Stimulated activated CD8-positive, alpha-beta memory T cell treated with anti-CD3 and anti-CD28 coated beads, Interleukin-7, amount 100 ng/mL, for 4 hours (primary cell): ENCODE results near the gene ZNF280A.
"Not testable (repeated sequence)": the region's sequence is repeated elsewhere in the genome, so short reads cannot be mapped to it uniquely, and the experiment has no call there.

Experiments used
- DNase-seq, 2 donors: peaks; one replicate each; pipeline ENCODE4 v3.0.0-alpha.2; 2020; ENCODE audit warnings: low read depth in 2 of 2

ZNF280A gene

DNA sequence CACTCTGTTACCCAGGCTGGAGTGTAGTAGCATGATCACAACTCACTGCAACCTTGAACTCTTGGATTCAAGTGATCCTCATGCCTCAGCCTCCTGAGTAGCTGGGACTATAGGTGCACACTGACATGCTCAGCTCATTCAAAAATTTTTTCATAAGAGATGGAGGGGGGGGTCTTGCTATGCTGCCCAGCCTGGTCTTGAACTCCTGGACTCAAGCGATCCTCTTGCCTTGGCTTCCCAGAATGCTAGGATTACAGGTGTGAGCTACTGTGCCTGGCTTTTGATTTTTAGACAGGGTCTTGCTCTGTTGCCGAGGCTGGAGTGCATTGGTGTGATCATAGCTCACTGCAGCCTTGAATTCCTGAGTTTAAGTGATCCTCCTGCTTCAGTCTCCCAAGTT lies 25.0 kb upstream of the ZNF280A start:
- DNase-seq = no peak

DNA sequence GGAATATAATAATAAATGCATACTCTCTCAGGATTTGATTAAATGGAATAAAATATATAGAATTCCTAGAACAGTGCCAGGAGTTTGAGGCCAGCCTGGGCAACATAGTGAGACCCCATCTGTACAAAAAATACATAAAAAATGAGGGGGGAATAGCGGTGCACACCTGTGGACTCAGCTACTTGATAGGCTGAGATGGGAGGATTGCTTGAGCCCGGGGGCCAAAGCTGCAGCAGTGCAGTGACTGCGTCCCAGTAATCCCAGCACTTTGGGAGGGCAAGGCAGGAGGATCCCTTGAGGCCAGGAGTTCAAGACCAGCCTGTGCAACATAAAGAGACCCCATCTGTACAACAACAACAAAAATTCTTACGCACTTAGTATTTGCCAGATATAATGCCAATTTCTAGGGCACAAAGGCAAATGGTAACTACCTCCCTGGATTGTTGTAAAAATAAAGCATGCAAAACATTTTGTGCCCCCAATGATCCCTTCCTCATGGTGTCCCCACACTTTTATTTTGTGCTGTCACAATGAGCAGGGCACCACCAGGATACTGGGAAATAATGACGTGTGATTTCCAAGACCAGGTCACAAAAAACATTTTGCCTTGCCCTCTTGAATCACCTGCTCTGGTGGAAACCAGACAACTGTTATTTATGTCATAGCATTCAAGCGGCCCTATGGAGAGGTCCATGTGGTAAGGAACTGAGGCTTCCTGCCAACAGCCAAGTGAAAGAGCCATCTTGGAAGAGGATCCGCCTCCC lies 18.3 kb upstream of the ZNF280A start:
- DNase-seq = no peak

DNA sequence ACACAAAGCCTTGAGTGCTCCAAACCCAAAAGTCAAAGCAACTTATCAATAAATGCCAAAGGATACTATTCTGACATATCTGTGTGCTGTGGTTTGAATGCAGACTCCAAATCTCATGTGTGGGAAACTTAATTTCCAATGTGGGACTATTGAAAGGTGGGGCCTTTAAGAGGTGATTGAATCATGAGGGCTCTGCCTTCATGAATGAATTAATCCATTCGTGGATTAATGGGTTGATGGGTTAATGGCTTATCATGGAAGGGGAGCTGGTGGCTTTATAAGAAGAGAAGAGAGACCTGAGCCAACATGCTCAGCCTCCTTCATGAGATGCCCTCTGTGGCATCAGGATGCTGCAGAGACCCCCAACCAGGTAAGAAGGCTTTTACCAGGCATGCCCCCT lies 16.8 kb upstream of the ZNF280A start:
- DNase-seq = no peak

DNA sequence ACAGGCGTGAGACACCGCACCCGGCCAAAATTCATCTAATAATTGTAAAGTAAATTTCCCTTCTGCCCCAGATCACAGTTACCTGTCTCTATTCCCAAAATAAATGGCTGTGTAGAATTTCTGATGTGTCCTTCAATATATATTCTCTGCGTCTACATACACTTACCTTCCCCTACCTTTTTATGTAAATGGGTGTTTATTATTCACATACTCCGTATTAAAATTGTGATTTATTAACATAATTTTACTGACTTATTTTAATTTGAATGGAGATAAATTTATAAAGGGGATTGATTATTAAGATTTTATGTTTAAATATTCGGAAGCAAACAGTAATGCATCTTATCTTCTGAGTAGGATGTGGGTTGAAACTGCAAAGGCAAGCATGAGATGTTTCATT lies 16.4 kb upstream of the ZNF280A start:
- no peak for DNase-seq

DNA sequence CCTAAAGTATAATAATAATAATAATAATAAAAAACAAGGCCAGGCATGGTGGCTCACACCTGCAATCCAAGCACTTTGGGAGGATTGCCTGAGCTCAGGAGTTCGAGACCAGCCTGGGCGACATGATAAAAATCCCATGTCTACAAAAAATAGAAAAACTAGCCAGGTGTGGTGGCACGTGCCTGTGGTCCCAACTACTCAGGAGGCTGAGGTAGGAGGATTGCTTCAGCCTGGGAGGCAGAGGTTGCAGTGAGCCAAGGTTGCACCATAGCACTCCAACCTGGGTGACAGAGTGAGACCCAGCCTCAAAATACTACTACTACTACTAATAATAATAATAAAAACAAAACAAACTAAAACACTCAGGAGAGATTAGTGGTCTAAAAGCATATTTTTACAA lies 15.6 kb upstream of the ZNF280A start:
- DNase-seq = no peak

DNA sequence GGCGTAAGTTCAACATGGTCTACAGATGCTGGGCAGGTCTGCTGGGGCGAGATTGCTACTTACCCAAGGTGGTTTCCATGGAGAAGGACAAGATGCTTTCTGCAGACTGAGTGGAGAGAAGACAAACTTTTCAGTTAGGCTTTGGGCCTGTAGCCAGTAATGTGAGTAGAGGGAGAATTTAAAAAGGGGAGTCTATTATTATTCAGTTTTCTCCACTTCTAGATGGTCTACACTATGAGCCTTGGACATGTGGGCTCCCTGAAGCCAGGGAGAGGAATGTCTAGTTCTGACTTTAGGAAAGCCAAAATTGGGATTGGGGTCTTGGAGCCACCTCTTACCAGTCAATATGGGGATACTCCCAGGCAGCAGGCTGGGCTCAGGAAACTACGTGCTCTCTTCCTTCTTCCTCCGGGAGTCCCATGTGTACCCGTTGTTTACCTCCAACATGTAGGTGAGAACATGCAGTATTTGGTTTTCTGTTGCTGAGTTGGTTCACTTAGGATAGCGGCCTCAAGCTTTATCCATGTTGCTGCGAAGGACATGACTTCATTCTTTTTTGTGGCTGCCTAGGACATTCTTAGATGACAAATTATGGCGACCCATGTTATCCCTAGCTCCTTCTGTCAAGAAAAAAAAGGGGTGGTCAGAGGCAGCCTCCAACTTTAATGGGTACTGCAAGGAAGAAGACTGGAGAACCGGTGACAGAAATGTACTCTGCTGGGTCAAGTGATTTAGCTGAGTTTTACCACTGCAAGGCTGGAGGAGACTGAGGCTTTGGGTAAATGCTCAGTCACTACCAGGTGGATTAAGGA lies 14.7 kb upstream of the ZNF280A start:
- no peak for DNase-seq

DNA sequence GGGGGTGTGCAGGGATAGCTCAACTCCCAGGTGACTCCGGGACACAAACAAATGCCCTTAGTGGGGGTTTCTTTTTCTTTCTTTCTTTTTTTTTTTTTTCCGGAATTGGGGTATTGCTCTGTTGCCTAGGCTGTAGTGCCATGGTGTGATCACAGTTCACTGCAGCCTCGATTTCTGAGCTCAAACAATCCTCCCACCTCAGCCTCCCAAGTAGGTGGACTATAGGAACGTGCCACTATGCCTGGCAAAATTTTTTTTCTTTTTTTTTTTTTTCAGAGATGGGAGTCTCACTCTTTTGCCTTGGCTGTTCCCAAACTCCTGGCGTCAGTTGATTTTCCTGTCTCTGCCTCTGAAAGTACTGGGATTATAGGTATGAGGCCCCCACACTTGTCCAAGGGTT lies 13.8 kb upstream of the ZNF280A start:
- DNase-seq = no peak

DNA sequence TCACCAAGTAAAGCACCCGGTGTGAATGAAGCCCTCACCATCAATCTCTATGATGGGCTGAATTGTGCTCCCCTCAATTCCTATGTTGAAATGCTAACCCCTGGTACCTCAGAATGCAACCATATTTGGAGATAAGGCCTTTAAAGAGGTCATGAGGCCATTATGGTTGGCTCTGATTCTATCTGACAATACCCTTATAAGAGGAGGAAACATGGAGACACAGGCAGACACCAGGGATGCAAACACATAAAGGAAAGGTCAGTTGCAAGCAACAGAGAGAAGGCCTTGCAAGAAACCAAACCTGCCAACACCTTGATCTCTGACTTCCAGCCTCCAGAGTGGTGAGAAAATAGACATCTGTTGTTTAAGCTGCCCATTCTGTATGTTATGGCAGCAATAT lies 13.3 kb upstream of the ZNF280A start:
- no peak for DNase-seq

DNA sequence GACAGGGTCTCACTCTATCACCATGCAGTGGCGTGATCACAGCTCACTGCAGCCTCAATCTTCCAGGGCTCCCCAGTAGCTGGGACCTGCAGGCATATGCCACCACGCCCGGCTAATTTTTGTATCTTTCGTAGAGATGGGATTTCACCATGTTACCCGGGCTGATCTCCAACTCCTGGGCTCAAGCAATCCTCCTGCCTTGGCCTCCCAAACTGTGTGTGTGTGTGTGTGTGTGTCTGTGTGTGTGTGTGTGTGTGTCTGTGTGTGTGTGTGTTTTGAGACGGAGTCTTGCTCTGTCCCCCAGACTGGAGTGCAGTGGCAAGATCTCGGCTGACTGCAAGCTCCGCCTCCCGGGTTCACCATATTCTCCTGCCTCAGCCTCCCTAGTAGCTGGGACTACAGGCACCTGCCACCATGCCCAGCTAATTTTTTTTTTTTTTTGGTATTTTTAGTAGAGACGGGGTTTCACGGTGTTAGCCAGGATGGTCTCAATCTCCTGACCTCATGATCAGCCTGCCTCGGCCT lies 12.5 kb upstream of the ZNF280A start:
- not testable (repeated sequence) for DNase-seq

DNA sequence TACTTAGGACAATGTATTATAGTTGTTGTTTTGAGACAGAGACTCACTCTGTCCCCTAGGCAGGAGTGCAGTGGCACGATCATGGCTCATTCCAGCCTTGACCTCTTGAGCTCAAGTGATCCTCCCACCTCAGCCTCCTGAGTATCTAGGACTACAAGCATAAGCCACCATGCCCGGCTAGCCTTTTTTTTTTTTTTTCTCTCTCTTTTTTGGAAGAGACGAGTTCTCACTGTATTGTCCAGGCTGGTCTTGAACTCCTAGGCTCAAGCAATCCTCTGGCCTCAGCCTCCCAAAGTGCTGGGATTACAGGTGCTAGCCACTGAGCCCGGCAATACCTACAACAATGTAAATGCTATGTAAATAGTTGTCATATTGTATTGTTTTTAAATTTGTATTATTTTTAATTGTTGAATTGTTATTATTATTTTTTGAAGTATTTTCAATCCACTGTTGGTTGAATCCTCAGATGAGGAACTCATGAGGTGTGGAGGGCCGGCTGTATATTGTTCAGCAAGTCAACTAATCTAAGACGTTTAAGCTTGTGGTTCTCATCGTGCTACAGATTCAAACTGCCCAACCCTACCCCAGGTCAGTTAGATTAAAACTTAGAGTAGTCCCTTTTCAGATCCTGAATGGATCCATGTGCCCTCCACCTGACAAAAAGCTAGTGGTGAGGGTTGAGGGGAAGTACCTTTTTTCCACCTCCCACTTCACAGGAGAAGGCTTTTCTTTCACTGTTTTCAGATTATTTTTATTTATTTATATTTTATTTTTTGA lies 11.9 kb upstream of the ZNF280A start:
- no peak for DNase-seq

DNA sequence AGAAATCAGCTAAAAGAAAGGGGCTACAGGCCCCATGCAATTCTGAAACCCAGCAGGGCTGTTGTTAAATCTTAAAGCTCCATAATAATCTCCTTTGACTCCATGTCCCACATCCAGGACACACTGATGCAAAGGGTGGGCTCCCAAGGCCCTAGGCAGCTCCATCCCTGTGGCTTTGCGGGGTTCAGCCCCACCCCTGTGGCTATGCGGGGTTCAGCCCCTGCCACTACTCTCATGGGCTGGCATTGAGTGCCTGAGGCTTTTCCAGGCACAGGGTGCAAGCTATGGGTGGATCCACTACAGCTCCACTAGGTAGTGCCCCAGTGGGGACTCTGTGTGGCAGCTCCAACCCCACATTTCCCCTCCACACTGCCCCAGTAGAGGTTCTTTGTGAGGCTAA lies 8.7 kb upstream of the ZNF280A start:
- no peak for DNase-seq

DNA sequence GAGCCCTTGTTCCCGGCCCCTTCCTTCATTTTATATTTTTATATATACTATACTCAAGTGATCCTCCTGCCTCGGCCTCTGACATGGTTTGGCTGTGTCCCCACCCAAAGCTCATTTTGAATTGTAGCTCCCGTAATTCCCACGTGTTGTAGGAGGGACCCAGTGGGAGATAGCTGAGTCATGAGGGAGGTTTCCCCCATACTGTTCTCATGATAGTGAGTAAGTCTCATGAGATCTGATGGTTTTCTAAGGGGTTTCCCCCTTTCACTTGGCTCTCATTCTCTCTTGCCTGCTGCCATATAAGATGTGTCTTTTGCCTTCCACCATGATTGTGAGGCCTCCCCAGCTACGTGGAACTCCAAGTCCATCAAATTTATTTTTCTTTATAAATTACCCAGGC lies 7.2 kb upstream of the ZNF280A start:
- DNase-seq = no peak

DNA sequence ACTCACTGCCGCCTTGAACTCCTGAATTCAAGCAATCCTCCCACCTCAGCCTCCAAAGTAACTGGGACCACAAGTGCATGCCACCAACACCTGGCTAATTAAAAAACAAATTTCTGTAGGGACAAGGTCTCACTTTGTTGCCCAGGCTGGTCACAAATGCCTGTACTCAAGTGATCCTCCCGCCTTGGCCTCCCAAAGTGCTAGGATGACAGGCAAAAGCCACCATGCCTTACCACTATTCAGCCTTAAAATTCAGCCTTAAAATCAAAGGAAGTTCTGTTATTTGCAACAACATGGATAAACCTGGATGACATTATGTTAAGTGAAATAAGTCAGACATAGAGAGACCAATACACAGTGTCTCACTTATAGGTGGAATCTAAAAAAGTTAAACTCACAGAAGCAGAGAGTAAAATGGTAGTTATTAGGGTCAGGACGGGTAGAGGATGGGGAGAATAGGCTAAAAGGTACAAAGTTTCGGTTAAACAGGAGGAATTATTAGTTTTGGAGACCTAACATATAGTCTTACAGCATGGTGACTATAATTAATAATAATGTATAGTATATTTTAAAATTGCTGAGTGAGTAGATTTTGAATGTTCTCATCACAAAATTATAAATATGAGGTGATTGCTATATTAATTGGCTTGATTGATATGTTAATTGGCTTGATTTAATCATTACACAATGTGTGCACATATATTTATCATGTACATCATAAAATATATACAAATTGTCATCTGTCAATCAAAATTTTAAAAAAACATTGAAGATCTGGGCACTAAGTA lies 6.2 kb upstream of the ZNF280A start:
- no peak for DNase-seq

DNA sequence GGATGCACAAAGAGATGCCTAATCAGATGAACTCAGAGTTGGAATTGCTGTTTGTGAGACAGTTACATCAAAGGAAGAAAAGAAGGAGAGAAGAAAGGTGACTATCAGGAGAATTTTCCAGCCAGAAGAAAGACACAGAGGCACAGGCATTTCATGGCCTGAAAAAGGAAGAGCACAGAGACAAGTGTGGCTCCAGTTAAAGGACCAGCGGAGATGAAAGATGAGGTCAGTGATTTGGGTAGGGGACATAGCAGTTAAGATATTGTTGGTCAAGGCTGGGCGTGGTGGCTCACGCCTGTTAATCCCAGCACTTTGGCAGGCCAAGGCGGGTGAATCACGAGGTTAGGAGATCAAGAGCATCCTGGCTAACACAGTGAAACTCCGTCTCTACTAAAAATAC lies 3.4 kb upstream of the ZNF280A start:
- DNase-seq = no peak

DNA sequence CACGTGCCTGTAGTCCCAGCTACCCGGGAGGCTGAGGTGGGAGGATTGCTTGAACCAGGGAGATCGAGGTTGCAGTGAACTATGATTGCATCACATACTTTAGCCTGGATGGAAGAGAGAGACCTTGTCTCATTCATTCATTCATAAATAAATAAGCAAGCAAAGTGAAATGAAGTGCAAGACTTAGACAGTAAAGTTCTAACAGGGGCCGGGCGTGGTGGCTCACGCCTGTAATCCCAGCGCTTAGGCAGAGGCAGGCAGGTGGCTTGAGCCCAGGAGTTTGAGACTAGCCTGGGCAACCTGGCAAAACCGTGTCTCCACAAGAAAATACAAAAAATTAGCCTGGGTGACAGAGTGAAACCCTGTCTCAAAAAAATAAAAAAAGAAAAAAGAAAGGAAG lies 1.6 kb upstream of the ZNF280A start:
- no peak for DNase-seq

DNA sequence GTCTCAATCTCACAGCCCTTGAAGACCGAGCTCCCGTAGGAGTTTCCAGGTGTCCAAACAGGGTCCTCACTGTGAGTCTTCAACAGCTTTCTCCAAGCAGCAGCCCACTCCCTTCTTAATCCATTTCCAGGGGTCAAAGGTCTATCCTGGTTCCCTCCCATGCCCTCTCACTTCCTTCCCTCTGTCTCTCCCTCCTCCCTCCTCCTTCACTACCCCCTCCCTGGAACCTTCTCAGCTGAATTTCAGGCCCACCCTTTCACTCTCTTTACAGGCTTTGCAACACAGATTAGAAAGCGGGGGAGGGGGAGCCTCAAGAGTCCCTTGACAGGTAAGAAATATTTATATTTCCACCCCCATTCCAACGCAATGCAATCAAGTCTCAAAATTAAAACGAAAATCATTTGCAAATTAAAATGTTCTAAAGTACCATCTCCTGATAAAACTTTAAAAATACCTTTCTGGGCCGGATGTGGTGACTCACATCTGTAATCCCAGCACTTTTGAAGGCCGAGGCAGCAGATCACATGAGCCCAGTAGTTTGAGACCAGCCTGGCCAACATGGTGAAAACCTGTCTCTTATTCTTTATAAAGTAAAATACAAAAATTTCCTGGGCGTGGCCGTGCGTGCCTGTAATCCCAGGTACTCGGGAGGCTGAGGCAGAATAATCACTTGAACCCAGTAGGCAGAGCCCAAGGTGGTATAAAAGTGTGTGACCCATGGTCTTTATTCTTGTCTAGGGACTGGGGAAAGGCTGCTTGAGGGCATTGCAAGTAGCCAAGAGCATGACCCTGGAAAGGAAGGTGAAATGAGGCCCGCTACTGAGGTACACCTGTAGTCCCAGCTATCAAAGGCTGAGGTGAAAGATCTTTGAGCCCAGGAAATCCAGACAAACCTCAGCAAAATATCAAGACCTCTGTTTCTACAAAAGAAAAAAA lies 865 bp upstream of the ZNF280A start:
- no peak for DNase-seq

DNA sequence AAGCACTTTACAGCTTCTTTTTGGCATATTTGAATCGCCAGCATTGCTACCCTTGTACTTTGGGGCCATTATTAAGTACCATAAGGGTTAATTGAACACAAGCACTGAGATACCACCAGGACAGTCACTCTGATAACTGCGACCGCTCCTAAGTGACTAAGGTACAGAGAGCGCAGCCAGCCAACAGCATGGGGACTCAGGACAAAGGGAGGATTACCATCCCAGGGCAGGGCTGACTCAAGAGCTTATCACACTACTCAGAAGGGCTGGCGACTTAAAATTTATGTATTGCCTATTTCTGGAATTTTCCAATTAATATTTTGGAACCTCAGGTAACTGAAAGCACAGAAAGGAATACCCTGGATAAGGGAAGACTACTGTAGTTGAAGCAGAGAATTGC lies 479 bp downstream of the ZNF280A start:
- DNase-seq = no peak

DNA sequence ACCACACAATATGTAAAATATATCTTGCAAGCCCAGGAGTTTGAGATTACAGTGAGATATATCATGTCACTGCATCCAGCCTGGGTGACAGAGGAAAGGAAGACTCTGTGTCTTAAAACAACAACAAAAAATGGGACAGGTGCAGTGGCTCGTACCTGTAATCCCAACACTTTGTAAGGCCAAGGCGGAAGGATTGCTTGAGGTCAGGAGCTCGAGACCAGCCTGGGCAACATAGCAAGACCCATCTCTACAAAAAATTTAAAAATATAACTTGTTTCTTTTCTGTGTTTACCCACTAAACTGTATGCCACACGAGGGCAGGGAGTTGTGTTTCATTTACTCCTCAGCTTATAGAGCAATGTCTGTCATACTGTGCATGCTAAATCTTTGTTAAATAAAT lies 3.1 kb downstream of the ZNF280A start:
- DNase-seq = no peak

DNA sequence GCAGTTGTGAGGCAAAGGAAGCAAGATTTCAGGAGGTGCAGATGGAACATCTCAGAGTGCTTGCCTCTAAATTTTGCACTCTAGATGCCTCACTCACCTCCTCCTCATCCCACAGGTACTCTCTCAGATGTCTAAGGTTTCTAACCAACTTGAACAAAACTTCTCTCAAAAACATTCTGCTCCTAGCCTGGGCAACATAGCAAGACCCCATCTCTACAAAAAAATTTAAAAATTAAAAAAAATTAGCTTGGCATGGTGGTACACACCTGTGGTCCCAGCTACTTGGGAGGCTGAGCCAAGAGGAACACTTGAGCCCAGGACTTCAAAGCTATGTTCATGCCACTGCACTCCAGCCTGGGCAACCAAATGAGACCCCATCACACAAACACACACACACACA lies 4.2 kb downstream of the ZNF280A start:
- DNase-seq = no peak

DNA sequence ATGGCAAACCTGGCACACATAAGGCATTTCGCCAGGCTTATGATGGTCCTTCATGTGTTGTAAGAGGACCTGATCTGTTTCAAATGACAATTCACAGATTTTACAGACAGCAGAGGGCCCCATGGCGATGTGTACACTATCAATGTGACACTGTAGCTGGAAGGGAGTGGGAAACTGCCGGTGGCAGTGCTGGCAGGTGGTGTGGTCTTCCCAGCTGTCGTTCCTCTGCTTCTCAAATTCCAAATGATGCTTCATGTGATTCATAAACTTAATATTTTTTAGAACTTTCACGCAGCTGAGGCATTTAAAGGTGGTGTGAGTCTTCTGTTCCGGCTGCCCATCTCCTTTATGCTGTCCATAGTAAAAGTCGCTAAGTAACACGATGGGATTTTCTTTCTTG lies 5.6 kb downstream of the ZNF280A start:
- not testable (repeated sequence) for DNase-seq
